Measurements from ENCODE around the gene JARID2.

DNA sequence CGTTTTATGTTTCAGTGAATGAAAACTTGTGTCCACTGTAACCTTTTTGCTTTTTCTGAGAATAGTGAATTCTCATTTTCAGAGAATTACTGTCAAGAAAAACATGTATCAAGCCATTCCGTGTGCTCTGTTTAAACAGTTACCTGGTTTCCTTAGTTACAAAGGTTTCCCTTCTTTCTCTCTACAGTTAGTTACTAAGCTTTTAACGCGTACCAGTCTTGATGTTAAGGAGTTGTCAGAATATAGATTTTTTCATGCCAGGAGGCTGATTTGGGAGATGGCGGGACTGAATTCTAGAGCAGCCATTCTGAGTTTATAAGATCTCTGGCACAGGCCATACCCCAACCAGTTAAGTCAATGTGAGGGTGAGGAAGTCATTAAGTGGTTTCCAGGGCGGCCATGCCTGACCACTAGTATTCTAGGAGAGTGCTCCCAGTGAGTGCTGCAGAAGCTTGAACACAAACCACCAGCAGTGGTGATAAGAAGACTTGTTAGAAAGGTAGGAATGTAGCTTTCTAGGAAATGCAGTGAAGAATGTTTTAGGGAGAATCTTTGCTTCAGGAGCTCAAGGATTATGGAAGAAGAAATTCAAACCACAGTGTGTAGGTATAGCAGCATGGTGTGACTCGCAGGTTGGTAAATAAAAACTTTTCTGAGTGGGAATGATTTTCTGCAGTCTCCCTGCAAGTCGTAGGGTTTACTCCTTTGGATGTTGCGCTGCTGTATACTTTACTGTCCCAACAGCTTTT is 112.9 kb downstream of the JARID2 start:
- TF ChIP-seq, protein P1, sequence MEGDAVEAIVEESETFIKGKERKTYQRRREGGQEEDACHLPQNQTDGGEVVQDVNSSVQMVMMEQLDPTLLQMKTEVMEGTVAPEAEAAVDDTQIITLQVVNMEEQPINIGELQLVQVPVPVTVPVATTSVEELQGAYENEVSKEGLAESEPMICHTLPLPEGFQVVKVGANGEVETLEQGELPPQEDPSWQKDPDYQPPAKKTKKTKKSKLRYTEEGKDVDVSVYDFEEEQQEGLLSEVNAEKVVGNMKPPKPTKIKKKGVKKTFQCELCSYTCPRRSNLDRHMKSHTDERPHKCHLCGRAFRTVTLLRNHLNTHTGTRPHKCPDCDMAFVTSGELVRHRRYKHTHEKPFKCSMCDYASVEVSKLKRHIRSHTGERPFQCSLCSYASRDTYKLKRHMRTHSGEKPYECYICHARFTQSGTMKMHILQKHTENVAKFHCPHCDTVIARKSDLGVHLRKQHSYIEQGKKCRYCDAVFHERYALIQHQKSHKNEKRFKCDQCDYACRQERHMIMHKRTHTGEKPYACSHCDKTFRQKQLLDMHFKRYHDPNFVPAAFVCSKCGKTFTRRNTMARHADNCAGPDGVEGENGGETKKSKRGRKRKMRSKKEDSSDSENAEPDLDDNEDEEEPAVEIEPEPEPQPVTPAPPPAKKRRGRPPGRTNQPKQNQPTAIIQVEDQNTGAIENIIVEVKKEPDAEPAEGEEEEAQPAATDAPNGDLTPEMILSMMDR (conservative IDR thresholded peaks at IDR 0.05; ENCODE audit: low read length), result no peak
- TF ChIP-seq EZH2phosphoT487 (IDR thresholded peaks at IDR 0.05; ENCODE audit: borderline replicate concordance, low read depth, low read length), result no peak
